NCI-H146 treated with DMSO at 0.1 percent for 48 hours (cell line): ENCODE data around the gene PRRX1.

Experiments used
- DNase-seq: peaks from one replicate; lab custom pipeline; 2025; ENCODE audit not compliant: unreplicated experiment; lab: John Stamatoyannopoulos, UW

PRRX1 gene

GRCh38 chr1:170714938-170715337 is 51.0 kb downstream of the PRRX1 start:
- DNase-seq = no peak

- no peak for DNase-seq
These were observed 53.0 kb downstream of the PRRX1 start for GRCh38 chr1:170716835-170717429.

- no peak for DNase-seq
These were observed 56.7 kb downstream of the PRRX1 start for GRCh38 chr1:170720661-170721060.

GRCh38 chr1:170721621-170722020 is 57.7 kb downstream of the PRRX1 start:
- no peak for DNase-seq

GRCh38 chr1:170723518-170723917 is 59.6 kb downstream of the PRRX1 start:
- DNase-seq = no peak

- no peak for DNase-seq
These were observed 61.4 kb downstream of the PRRX1 start for GRCh38 chr1:170725326-170725725.

GRCh38 chr1:170727963-170728362 is 64.0 kb downstream of the PRRX1 start:
- DNase-seq = no peak

GRCh38 chr1:170729225-170730002 is 65.5 kb downstream of the PRRX1 start:
- DNase-seq = no peak

- no peak for DNase-seq
These were observed 66.1 kb downstream of the PRRX1 start for GRCh38 chr1:170730014-170730413.

GRCh38 chr1:170730438-170730837 is 66.5 kb downstream of the PRRX1 start:
- DNase-seq = no peak

- no peak for DNase-seq
These were observed 67.8 kb downstream of the PRRX1 start for GRCh38 chr1:170731566-170732251.

- no peak for DNase-seq
These were observed 68.3 kb downstream of the PRRX1 start for GRCh38 chr1:170732252-170732588.

- no peak for DNase-seq
These were observed 70.7 kb downstream of the PRRX1 start for GRCh38 chr1:170734412-170735175.

GRCh38 chr1:170735366-170736263 is 71.7 kb downstream of the PRRX1 start:
- DNase-seq = no peak

GRCh38 chr1:170739803-170740202 is 75.9 kb downstream of the PRRX1 start:
- DNase-seq = no peak

- no peak for DNase-seq
These were observed 77.7 kb downstream of the PRRX1 start for GRCh38 chr1:170741678-170742077.

GRCh38 chr1:170742600-170742999 is 78.7 kb downstream of the PRRX1 start:
- no peak for DNase-seq

- DNase-seq = no peak
These were observed 79.2 kb downstream of the PRRX1 start for GRCh38 chr1:170743083-170743482.

- DNase-seq = no peak
These were observed 85.6 kb downstream of the PRRX1 start for GRCh38 chr1:170749549-170749948.

GRCh38 chr1:170749959-170750358 is 86.0 kb downstream of the PRRX1 start:
- DNase-seq = no peak

GRCh38 chr1:170755795-170756194 is 91.9 kb downstream of the PRRX1 start:
- no peak for DNase-seq
